ENCODE measurements around the gene LILRA2. TPM values are rescaled to one million over a fixed set of nuclear protein-coding genes. Genes with fewer than 3 reads are reported as not detected.
"Not testable (repeated sequence)": the region's sequence is repeated elsewhere in the genome, so short reads cannot be mapped to it uniquely, and the experiment has no call there.

LILRA2 gene
- total RNA-seq, 1 donor from 2014 or later = 1.6 TPM

DNA sequence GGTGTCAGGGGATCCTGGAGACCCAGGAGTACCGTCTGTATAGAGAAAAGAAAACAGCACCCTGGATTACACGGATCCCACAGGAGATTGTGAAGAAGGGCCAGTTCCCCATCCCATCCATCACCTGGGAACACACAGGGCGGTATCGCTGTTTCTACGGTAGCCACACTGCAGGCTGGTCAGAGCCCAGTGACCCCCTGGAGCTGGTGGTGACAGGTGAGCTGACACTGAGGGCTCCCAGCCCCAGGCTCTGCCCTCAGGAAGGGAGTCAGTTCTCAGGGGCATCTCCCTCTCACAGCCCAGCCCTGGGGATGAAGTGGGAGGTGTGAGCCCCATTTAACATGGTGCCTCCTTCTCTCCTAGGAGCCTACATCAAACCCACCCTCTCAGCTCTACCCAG is 21.1 kb downstream of the LILRA2 start:
- Histone ChIP-seq H3K27ac (replicated peaks) (no peak overlapping the region), H3K27me3 (ENCODE audit: low read depth) (peaks cover 58% of the 10 kb centered on the region), H3K4me1 (no peaks in the 10 kb centered on the region), H3K36me3 (no peaks in the 10 kb centered on the region), H3K9me3 (replicated peaks) (peaks cover 17% of the 10 kb centered on the region), H3K4me3 (no peak overlapping the region)
- intact Hi-C loops (cut with micrococcal nuclease) = no loop called here
- DNase-seq = no peak
- TF ChIP-seq, protein P1, sequence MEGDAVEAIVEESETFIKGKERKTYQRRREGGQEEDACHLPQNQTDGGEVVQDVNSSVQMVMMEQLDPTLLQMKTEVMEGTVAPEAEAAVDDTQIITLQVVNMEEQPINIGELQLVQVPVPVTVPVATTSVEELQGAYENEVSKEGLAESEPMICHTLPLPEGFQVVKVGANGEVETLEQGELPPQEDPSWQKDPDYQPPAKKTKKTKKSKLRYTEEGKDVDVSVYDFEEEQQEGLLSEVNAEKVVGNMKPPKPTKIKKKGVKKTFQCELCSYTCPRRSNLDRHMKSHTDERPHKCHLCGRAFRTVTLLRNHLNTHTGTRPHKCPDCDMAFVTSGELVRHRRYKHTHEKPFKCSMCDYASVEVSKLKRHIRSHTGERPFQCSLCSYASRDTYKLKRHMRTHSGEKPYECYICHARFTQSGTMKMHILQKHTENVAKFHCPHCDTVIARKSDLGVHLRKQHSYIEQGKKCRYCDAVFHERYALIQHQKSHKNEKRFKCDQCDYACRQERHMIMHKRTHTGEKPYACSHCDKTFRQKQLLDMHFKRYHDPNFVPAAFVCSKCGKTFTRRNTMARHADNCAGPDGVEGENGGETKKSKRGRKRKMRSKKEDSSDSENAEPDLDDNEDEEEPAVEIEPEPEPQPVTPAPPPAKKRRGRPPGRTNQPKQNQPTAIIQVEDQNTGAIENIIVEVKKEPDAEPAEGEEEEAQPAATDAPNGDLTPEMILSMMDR (IDR thresholded peaks at IDR 0.05; ENCODE audit: borderline replicate concordance) = no peak

DNA sequence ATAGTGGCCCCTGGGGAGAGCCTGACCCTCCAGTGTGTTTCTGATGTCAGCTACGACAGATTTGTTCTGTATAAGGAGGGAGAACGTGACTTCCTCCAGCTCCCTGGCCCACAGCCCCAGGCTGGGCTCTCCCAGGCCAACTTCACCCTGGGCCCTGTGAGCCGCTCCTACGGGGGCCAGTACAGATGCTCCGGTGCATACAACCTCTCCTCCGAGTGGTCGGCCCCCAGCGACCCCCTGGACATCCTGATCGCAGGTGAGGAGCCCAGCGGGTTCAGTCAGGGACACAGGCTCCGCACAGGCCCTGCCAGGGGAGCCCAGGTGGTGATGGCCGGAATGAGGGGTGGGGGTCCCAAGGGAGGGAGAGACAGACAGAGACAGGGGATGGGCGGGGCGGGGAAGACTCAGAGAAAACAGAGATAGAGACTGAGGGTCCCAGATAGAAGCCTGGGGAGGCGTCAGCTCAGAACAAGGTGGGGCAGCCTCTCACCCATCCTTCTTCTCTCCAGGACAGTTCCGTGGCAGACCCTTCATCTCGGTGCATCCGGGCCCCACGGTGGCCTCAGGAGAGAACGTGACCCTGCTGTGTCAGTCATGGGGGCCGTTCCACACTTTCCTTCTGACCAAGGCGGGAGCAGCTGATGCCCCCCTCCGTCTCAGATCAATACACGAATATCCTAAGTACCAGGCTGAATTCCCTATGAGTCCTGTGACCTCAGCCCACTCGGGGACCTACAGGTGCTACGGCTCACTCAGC is 22.3 kb downstream of the LILRA2 start:
- H3K36me3 ChIP-seq; H3K4me3 ChIP-seq; H3K4me1 ChIP-seq; intact Hi-C loops (cut with micrococcal nuclease); DNase-seq; H3K9me3 ChIP-seq (replicated peaks); H3K27ac ChIP-seq (replicated peaks): not testable (repeated sequence)
- peaks cover 70% of the 10 kb centered on the region for H3K27me3 ChIP-seq (ENCODE audit: low read depth)

DNA sequence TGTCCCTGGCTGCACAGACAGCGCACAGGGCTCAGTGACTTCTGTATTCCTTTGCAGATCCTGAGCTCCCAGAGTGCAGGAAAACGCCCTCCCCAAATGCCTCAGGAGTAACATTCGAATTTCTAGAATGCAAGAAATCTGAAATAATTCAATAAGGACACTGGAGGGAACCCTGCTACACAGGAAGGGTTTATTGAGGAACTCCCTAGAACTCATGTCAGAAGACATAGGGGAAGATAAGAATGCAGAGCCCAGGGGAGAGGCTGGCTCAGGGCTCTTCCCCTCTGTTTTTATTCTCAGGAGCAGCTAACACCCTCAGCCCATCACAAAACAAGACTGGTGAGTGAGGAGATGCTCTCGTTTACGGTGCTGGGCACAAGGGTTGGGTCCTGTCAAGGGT is 26.6 kb downstream of the LILRA2 start:
- H3K4me1 ChIP-seq = no peaks in the 10 kb centered on the region

DNA sequence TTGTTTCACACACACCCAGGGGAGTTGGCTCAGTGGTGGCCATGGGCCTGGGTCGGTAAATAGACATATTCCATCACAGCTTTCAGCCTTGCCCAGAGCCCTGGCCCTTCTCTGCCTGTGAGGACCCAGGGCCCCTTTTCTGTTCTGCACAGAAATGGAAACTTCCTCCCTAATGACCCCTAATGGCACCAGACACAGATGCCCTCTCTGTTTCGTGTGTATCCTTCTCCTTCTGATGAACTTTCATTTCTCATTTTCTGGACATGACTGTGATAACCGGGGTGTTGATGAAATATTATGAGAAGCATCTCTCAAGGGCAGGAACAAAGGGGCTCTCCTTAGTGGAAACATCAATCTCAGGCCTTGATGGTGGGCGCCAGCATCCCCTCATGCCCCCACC is 32.6 kb downstream of the LILRA2 start:
- Histone ChIP-seq H3K27me3 (ENCODE audit: low read depth) (peaks cover 39% of the 10 kb centered on the region), H3K4me3 (no peak overlapping the region), H3K27ac (replicated peaks) (no peak overlapping the region), H3K9me3 (replicated peaks) (peaks cover 39% of the 10 kb centered on the region), H3K4me1 (no peaks in the 10 kb centered on the region), H3K36me3 (no peaks in the 10 kb centered on the region)
- intact Hi-C loops (cut with micrococcal nuclease) = no loop called here
- TF ChIP-seq, protein P1 (IDR thresholded peaks at IDR 0.05; ENCODE audit: borderline replicate concordance) = no peak
- no peak for DNase-seq

More for the DNA sequence above, 26.6 kb downstream of the LILRA2 start:
- Histone ChIP-seq H3K9me3 (replicated peaks) (peaks cover 15% of the 10 kb centered on the region), H3K27me3 (ENCODE audit: low read depth) (peaks cover 63% of the 10 kb centered on the region), H3K27ac (replicated peaks) (no peak overlapping the region), H3K36me3 (no peaks in the 10 kb centered on the region), H3K4me3 (no peak overlapping the region)
- intact Hi-C loops (cut with micrococcal nuclease) = no loop called here
- DNase-seq = no peak
- TF ChIP-seq, protein P1 (IDR thresholded peaks at IDR 0.05; ENCODE audit: borderline replicate concordance) = no peak

DNA sequence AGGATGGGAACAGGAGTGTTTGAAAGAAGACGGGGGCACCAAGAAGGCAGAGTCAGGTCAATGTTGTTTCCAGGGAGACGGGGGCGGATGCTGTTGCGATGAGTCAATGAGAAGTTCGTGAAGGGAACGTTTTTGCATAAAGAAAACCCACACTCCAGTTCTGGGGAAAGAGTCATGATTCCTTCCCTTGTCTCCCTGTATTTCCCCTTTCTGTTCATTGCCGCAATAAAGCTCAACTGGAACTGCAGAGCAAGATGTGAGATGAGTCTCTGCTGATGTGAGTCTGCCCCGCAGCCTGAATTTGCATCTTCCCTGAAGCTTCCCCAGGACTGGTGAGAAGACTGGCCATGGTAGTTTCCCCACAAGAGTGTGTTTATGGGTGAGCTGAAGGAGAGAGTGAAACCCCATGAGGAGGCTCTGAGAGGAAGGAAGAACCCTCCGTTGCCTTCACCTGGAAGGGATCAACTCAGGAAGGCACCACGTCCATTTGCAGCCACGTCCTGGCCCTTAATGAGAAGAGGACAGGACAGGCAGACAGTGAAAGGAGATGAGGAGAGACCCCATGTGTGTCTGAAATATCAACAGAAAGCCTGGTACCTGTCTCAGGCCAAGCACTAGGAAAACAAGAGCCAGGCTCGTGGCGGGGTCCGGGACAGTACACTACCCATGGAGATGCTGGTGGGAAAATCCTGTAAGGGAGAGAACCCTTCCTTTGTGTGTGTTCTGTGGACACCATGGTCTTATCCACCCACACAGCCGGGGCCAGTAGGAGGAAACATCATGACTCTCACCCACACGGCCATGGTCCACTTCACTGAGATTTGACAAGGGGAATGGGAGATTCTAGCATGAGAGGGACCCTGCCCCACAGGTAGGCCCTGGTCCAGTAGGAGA is 33.5 kb downstream of the LILRA2 start:
- Histone ChIP-seq H3K27me3 (ENCODE audit: low read depth) (peaks cover 31% of the 10 kb centered on the region), H3K4me3 (no peak overlapping the region), H3K4me1 (no peaks in the 10 kb centered on the region), H3K27ac (replicated peaks) (no peak overlapping the region), H3K9me3 (replicated peaks) (peaks cover 49% of the 10 kb centered on the region), H3K36me3 (no peaks in the 10 kb centered on the region)
- intact Hi-C loops (cut with micrococcal nuclease) = no loop called here
- TF ChIP-seq, protein P1 (IDR thresholded peaks at IDR 0.05; ENCODE audit: borderline replicate concordance) = no peak
- DNase-seq = no peak

DNA sequence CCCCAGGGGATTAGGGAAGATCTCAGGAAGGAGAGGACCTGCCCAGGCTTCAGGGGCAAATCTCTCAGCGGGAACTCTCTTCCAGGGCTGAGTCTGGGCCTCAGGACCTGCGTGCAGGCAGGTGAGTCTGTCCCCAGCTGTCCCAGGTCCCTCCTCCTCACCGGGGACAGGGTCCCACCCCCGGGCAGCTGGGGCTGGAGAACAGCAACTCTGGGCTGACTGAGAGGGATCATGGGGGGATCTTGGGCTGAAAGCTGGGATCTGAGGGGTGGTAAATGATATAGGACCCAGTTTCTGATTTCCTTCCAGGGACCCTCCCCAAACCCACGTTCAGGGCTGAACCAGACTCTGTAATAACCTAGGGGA is 34.2 kb downstream of the LILRA2 start:
- peaks cover 55% of the 10 kb centered on the region for H3K9me3 ChIP-seq (replicated peaks)
- DNase-seq = no peak
- TF ChIP-seq, protein P1 (IDR thresholded peaks at IDR 0.05; ENCODE audit: borderline replicate concordance) = no peak
- no peaks in the 10 kb centered on the region for H3K4me1 ChIP-seq
- no peaks in the 10 kb centered on the region for H3K36me3 ChIP-seq
- intact Hi-C loops (cut with micrococcal nuclease) = no loop called here
- H3K27ac ChIP-seq (replicated peaks) = no peak overlapping the region
- no peak overlapping the region for H3K4me3 ChIP-seq
- peaks cover 31% of the 10 kb centered on the region for H3K27me3 ChIP-seq (ENCODE audit: low read depth)
